ENCODE results near the gene CPNE2.

Gene CPNE2

DNA sequence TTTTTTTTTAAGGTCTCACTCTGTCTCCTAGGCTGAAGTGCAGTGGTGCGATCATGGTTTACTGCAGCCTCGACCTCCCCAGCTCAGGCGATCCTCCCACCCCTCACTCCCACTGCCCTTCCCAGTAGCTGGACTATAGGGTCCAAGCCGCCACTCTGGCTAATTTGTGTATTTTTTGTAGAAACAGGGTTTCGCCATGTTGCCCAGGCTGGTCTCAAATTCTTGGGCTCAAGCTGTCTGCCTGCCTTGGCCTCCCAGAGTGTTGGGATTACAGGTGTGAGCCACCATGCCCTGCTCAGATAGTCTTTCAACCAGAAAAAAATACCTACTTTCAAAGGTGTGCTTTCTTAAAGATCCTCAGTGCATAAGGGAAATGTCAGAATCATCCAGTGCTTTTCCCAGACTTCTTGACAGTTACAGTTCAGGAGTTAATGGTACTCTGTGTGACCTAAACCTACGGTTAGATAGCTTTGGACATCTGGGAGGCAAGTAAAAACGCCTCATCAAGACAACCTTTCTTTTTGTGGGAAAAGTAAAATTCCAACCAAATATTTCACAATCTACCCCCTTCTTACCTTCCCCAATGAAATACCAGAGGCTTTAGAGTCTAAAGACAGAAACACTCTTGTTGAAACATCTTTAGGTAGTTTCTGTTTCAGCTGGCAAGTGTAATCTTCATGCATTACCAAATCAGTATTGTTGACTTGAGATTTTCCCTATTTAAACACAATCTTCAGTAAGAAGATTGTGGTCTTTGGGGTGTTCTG lies 100.5 kb downstream of the CPNE2 start:
- DNase-seq (ENCODE audit: low read depth, low spot score), result peak; percentile 43

DNA sequence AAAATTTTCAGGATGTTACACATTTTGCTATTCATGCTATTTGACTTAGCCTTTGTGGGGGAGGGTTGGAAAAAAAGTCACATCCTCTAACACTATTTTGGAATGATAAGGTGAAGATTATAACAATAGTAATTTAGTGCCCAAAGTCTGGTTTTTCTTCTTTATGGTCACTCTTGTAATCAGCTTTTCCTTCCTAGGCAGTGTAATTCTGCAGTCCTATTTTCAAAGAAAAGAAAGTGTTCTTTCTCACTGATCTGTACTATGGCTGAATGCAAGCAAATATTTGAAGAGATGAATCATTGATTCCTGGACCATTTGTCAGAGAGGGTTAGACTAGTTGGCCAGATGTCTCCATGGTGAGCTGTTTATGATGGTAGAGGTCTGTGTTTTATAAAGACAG lies 102.1 kb downstream of the CPNE2 start:
- DNase-seq (ENCODE audit: low read depth, low spot score), result peak; percentile 92

DNA sequence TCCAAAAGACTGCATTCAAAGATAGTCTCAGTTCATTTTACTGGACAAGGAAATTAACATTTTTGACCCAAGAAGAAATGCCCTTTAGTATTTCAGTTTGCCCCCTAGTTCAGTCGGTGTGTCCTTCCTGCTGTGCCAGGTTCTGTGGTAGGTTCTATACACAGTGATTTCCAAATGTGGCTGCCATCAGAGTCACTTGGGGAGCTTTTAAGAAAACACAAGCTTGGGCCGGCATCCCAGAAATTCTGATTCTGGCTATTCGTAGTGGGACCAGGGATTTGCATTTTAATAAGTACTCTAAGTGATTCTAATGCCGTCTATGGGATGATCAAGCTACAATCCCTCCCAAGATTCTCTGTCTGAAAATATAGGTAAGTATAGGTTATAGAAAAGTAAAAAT lies 103.9 kb downstream of the CPNE2 start:
- DNase-seq (ENCODE audit: low read depth, low spot score), result peak; percentile 62

DNA sequence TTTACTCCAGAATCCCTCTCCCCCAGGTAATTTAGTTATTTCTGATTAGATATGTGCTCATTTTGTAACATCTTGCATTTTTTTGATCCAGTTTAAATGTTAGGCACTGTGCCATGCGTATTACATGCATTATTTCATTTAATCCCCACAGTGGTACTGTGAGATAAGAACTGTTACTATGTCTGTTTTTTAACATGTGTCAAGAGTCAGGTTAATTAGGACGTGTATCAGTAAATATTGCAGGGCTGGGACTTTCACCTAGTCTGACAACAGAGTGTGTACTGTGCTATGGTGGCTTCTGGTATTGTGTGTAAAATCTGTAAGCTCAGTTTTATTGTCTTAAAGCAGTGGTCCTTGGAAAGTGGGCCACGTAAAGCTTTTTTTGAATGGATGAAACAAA lies 104.4 kb downstream of the CPNE2 start:
- DNase-seq (ENCODE audit: low read depth, low spot score), result no peak

Measured in astrocyte of the hippocampus (primary cell).